ENCODE results near the gene MMP26. TPM values are rescaled to one million over a fixed set of nuclear protein-coding genes. Genes with fewer than 3 reads are reported as not detected.

Gene MMP26
- total RNA-seq, 1 donor from 2014 or later = not detected

GRCh38 chr11:4740735-4741134 lies 36.2 kb downstream of the MMP26 start:
- H3K9me3 Mint-ChIP-seq = no peaks in the 10 kb centered on the region
- no peak for TF ChIP-seq CTCF (conservative IDR thresholded peaks at IDR 0.05)
- H3K4me1 Mint-ChIP-seq = no peaks in the 10 kb centered on the region
- H3K36me3 Mint-ChIP-seq (ENCODE audit: low read depth) = no peaks in the 10 kb centered on the region
- no peak for DNase-seq (ENCODE audit: low read depth, low spot score)
- no peak overlapping the region for H3K4me3 Mint-ChIP-seq
- no peaks in the 10 kb centered on the region for H3K27me3 Mint-ChIP-seq (ENCODE audit: low read depth)
- H3K27ac Mint-ChIP-seq (ENCODE audit: unreplicated experiment) = no peak overlapping the region

- no peak overlapping the region for H3K27ac Mint-ChIP-seq (ENCODE audit: unreplicated experiment)
- no peak for DNase-seq (ENCODE audit: low read depth, low spot score)
- no peaks in the 10 kb centered on the region for H3K36me3 Mint-ChIP-seq (ENCODE audit: low read depth)
- no peak for TF ChIP-seq CTCF (conservative IDR thresholded peaks at IDR 0.05)
- no peaks in the 10 kb centered on the region for H3K9me3 Mint-ChIP-seq
- H3K4me3 Mint-ChIP-seq = no peak overlapping the region
- H3K4me1 Mint-ChIP-seq = no peaks in the 10 kb centered on the region
- peaks cover 13% of the 10 kb centered on the region for H3K27me3 Mint-ChIP-seq (ENCODE audit: low read depth)
Observed at GRCh38 chr11:4748438-4748837, 43.9 kb downstream of the MMP26 start.

- no peaks in the 10 kb centered on the region for H3K9me3 Mint-ChIP-seq
- no peak overlapping the region for H3K27ac Mint-ChIP-seq (ENCODE audit: unreplicated experiment)
- no peak overlapping the region for H3K4me3 Mint-ChIP-seq
- peaks cover 13% of the 10 kb centered on the region for H3K27me3 Mint-ChIP-seq (ENCODE audit: low read depth)
- no peak for DNase-seq (ENCODE audit: low read depth, low spot score)
- no peak for TF ChIP-seq CTCF (conservative IDR thresholded peaks at IDR 0.05)
- H3K36me3 Mint-ChIP-seq (ENCODE audit: low read depth) = no peaks in the 10 kb centered on the region
- H3K4me1 Mint-ChIP-seq = no peaks in the 10 kb centered on the region
Observed at GRCh38 chr11:4751201-4751600, 46.6 kb downstream of the MMP26 start.

Other genes with a start within 250 kb of the MMP26 start
- gene OR52K1, start 222.1 kb upstream of the MMP26 start, total RNA-seq = not detected in 2 replicates
- gene OR52M1, start 159.6 kb upstream of the MMP26 start, total RNA-seq = not detected in 2 replicates
- not detected in 2 replicates for gene OR52I2, start 123.0 kb upstream of the MMP26 start, total RNA-seq
- gene OR52I1, start 110.7 kb upstream of the MMP26 start, total RNA-seq = not detected in 2 replicates
- gene TRIM68, start 96.6 kb upstream of the MMP26 start, total RNA-seq = 12.3 and 13.4 TPM in 2 replicates
- not detected in 2 replicates for gene OR51D1, start 67.3 kb upstream of the MMP26 start, total RNA-seq
- gene OR51E1, start 60.8 kb upstream of the MMP26 start, total RNA-seq = not detected in 2 replicates
- gene OR51E2, start 6.9 kb upstream of the MMP26 start, total RNA-seq = not detected in 2 replicates
- not detected in 2 replicates for gene OR51F1, start 65.2 kb downstream of the MMP26 start, total RNA-seq
- not detected in 2 replicates for gene OR52R1, start 99.6 kb downstream of the MMP26 start, total RNA-seq
- gene OR51F2, start 116.5 kb downstream of the MMP26 start, total RNA-seq = not detected in 2 replicates
- gene OR51S1, start 144.4 kb downstream of the MMP26 start, total RNA-seq = not detected in 2 replicates
- not detected in 2 replicates for gene OR51T1, start 177.1 kb downstream of the MMP26 start, total RNA-seq
- not detected in 2 replicates for gene OR51A7, start 199.0 kb downstream of the MMP26 start, total RNA-seq
- not detected in 2 replicates for gene OR51G2, start 214.6 kb downstream of the MMP26 start, total RNA-seq
- gene OR51G1, start 219.6 kb downstream of the MMP26 start, total RNA-seq = not detected in 2 replicates
- gene OR51A4, start 242.8 kb downstream of the MMP26 start, total RNA-seq = not detected in 2 replicates

Data from neural crest cell (in vitro differentiated cells).